NCI-H524 treated with DMSO at 0.1 percent for 48 hours (cell line): ENCODE measurements around the gene ZNF212.
"Not testable (repeated sequence)": the region's sequence is repeated elsewhere in the genome, so short reads cannot be mapped to it uniquely, and the experiment has no call there.

Experiments
- DNase-seq: peaks from one replicate; lab custom pipeline; 2025; lab: John Stamatoyannopoulos, UW

ZNF212 gene

GRCh38 chr7:149218469-149219420 is 20.7 kb upstream of the ZNF212 start:
- no peak for DNase-seq

GRCh38 chr7:149220534-149220933 is 18.9 kb upstream of the ZNF212 start:
- DNase-seq: no peak

- no peak for DNase-seq
Measured at GRCh38 chr7:149223176-149223575, 16.3 kb upstream of the ZNF212 start.

GRCh38 chr7:149223761-149224160 is 15.7 kb upstream of the ZNF212 start:
- no peak for DNase-seq

GRCh38 chr7:149224352-149224751 is 15.1 kb upstream of the ZNF212 start:
- DNase-seq: no peak

- no peak for DNase-seq
Measured at GRCh38 chr7:149225106-149225505, 14.3 kb upstream of the ZNF212 start.

GRCh38 chr7:149225656-149226055 is 13.8 kb upstream of the ZNF212 start:
- no peak for DNase-seq

- not testable (repeated sequence) for DNase-seq
Measured at GRCh38 chr7:149226366-149226765, 13.1 kb upstream of the ZNF212 start.

- no peak for DNase-seq
Measured at GRCh38 chr7:149226840-149227494, 12.5 kb upstream of the ZNF212 start.

- DNase-seq: no peak
Measured at GRCh38 chr7:149228831-149229471, 10.5 kb upstream of the ZNF212 start.

GRCh38 chr7:149229526-149229925 is 9.9 kb upstream of the ZNF212 start:
- no peak for DNase-seq

- no peak for DNase-seq
Measured at GRCh38 chr7:149232362-149232761, 7.1 kb upstream of the ZNF212 start.

GRCh38 chr7:149233655-149234204 is 5.7 kb upstream of the ZNF212 start:
- not testable (repeated sequence) for DNase-seq

GRCh38 chr7:149237502-149237901 is 1.9 kb upstream of the ZNF212 start:
- no peak for DNase-seq

- DNase-seq: no peak
Measured at GRCh38 chr7:149238051-149238450, 1.4 kb upstream of the ZNF212 start.

- no peak for DNase-seq
Measured at GRCh38 chr7:149240637-149241036, 1.2 kb downstream of the ZNF212 start.

GRCh38 chr7:149241696-149242095 is 2.2 kb downstream of the ZNF212 start:
- no peak for DNase-seq

- no peak for DNase-seq
Measured at GRCh38 chr7:149245244-149245643, 5.8 kb downstream of the ZNF212 start.

GRCh38 chr7:149245744-149246143 is 6.3 kb downstream of the ZNF212 start:
- no peak for DNase-seq

GRCh38 chr7:149248777-149249176 is 9.3 kb downstream of the ZNF212 start:
- DNase-seq: no peak

GRCh38 chr7:149250151-149250550 is 10.7 kb downstream of the ZNF212 start:
- DNase-seq: not testable (repeated sequence)

- DNase-seq: not testable (repeated sequence)
Measured at GRCh38 chr7:149251518-149251917, 12.1 kb downstream of the ZNF212 start.
